Smooth muscle cell of bladder (primary cell): ENCODE measurements around the gene EN1. TPM values are rescaled to one million over a fixed set of nuclear protein-coding genes. Genes with fewer than 3 reads are reported as not detected.

Source experiments
- total RNA-seq: library from RNA; depleted of rRNA; stranded (reverse); fragments of >200 nt; gene quantifications from 2 replicates; pipeline ENCODE4 v1.2.3, GENCODE V29; 2014

Gene EN1
- 0.18 TPM in 1 of 2 replicates, not detected in the other for total RNA-seq

GRCh38 chr2:118846953-118847761 lies at the start of gene EN1:
Gene EN1 (minus strand): TSS chr2:118847648. CDS start chr2:118847167, 481 bp downstream.

Other genes starting within 250 kb of the EN1 start
- not detected in 2 replicates for gene MARCO, start 94.5 kb upstream of the EN1 start, total RNA-seq